ENCODE results near the gene SLC7A6.

DNA sequence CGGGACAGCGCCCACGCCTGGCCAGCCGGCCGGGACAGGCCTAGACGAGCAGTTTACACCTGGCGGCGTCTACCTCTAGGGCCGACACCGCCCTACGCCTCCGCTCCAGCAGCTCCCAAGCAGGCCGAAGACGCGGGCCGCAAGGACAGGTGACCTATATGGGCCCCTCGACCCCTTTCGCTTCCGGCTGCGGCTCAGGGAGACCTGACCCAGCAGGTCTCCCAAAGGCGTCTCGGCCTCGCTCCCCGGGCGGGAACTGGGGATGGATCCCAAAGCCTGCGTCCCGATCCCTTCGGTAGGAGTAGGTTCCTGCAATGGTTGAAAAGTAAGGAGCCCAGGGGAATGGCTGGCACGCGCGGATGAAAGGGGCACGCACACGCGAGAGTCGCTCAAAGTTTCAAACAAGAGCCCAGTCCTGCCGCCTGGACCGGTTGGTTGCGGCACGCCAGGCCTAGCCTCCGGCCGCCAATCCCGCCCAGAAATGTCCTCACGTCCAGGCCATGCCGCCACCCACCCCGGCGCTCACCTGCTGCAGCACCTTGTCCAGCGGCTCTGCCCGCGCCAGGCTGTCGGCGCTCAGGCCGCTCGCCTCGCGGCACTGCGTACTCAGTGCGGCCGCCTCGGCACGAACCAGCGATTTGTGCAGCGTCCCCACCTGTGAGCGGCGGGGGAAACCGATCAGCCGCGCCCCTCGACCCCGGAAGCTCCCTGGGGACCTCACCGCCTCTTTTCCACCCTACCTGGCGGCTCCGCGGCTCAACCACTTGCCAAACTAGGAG is 29.0 kb upstream of the SLC7A6 start:
- TF ChIP-seq, protein P1, sequence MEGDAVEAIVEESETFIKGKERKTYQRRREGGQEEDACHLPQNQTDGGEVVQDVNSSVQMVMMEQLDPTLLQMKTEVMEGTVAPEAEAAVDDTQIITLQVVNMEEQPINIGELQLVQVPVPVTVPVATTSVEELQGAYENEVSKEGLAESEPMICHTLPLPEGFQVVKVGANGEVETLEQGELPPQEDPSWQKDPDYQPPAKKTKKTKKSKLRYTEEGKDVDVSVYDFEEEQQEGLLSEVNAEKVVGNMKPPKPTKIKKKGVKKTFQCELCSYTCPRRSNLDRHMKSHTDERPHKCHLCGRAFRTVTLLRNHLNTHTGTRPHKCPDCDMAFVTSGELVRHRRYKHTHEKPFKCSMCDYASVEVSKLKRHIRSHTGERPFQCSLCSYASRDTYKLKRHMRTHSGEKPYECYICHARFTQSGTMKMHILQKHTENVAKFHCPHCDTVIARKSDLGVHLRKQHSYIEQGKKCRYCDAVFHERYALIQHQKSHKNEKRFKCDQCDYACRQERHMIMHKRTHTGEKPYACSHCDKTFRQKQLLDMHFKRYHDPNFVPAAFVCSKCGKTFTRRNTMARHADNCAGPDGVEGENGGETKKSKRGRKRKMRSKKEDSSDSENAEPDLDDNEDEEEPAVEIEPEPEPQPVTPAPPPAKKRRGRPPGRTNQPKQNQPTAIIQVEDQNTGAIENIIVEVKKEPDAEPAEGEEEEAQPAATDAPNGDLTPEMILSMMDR (IDR thresholded peaks at IDR 0.05; ENCODE audit: borderline replicate concordance, extremely low read depth, low read length, poor library complexity, severe bottlenecking) = no peak
- TF ChIP-seq EZH2 (IDR thresholded peaks at IDR 0.05; ENCODE audit: borderline replicate concordance, low read depth, low read length, severe bottlenecking) = no peak

All from DND-41 (cell line).